ENCODE results near the gene ATG9A. TPM values are rescaled to one million over a fixed set of nuclear protein-coding genes. Genes with fewer than 3 reads are reported as not detected.

Gene ATG9A
- polyA plus RNA-seq, 1 donor from 2014 or later, result 26.2 TPM

DNA sequence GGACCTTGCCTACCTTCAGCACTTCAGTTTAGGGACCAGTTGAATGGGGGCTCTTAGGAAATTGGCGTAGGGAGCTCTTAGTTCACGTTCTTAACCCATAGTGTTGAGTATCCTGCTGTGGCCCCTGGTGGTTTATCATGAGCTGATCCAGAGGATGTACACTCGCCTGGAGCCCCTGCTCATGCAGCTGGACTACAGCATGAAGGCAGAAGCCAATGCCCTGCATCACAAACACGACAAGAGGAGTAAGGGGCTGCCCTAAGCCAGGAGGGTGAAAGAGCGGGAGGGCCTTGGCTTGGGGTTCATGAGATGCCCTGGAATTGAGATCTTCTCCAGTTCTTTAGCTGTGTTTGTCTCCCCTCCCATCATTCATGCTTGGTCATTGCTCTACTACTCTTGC is 48.5 kb downstream of the ATG9A start:
- Histone ChIP-seq H3K9me2 (ENCODE audit: insufficient read depth, low read length) (no peaks in the 10 kb centered on the region), H3K4me2 (ENCODE audit: low read length) (no peak overlapping the region), H3K9me3 (ENCODE audit: low read length) (no peaks in the 10 kb centered on the region), H3K79me2 (replicated peaks; ENCODE audit: insufficient read depth, low read length) (peaks cover 16% of the 10 kb centered on the region), H3K4me3 (ENCODE audit: low read length) (no peak overlapping the region), H3K27me3 (ENCODE audit: insufficient read depth, low read depth, low read length) (no peaks in the 10 kb centered on the region), H2AFZ (ENCODE audit: low read depth, low read length) (no peak overlapping the region), H3F3A (ENCODE audit: insufficient read depth, low read length, poor library complexity, severe bottlenecking) (peaks cover 3% of the 10 kb centered on the region), H4K20me1 (ENCODE audit: insufficient read depth) (no peaks in the 10 kb centered on the region), H3K9ac (ENCODE audit: low read length) (no peak overlapping the region), H3K36me3 (ENCODE audit: insufficient read depth, low read length) (peaks cover 6% of the 10 kb centered on the region), H3K27ac (ENCODE audit: low read length) (no peak overlapping the region)
- TF ChIP-seq MXI1 (conservative IDR thresholded peaks at IDR 0.05; ENCODE audit: poor library complexity, severe bottlenecking) (no peak), EP300 (conservative IDR thresholded peaks at IDR 0.05; ENCODE audit: poor library complexity, severe bottlenecking) (no peak), TAF1 (IDR thresholded peaks at IDR 0.05; ENCODE audit: low read depth) (no peak), EZH2 (IDR thresholded peaks at IDR 0.05; ENCODE audit: borderline replicate concordance, insufficient read depth, low read length, poor library complexity, severe bottlenecking) (no peak), CTCF (IDR thresholded peaks at IDR 0.05; ENCODE audit: poor library complexity, severe bottlenecking) (no peak), POLR2AphosphoS5 (IDR thresholded peaks at IDR 0.05) (no peak), RAD21 (conservative IDR thresholded peaks at IDR 0.05) (no peak), SMC3 (conservative IDR thresholded peaks at IDR 0.05; ENCODE audit: poor library complexity) (no peak), REST (IDR thresholded peaks at IDR 0.05; ENCODE audit: borderline replicate concordance) (no peak)

GRCh38 chr2:219179601-219180465 is 49.6 kb downstream of the ATG9A start:
- H3K79me2 ChIP-seq (replicated peaks; ENCODE audit: insufficient read depth, low read length), result peaks cover 18% of the 10 kb centered on the region
- peak overlapping the region; percentile 90 for H3K9ac ChIP-seq (ENCODE audit: low read length)
- H3K27me3 ChIP-seq (ENCODE audit: insufficient read depth, low read depth, low read length), result no peaks in the 10 kb centered on the region
- H2AFZ ChIP-seq (ENCODE audit: low read depth, low read length), result no peak overlapping the region
- H3K4me2 ChIP-seq (ENCODE audit: low read length), result peak overlapping the region; percentile 100
- H3K9me2 ChIP-seq (ENCODE audit: insufficient read depth, low read length), result no peaks in the 10 kb centered on the region
- no peak overlapping the region for H3K27ac ChIP-seq (ENCODE audit: low read length)
- no peak for TF ChIP-seq TAF1 (IDR thresholded peaks at IDR 0.05; ENCODE audit: low read depth)
- no peak for TF ChIP-seq REST (IDR thresholded peaks at IDR 0.05; ENCODE audit: borderline replicate concordance)
- no peak for TF ChIP-seq EP300 (conservative IDR thresholded peaks at IDR 0.05; ENCODE audit: poor library complexity, severe bottlenecking)
- no peak for TF ChIP-seq RAD21 (conservative IDR thresholded peaks at IDR 0.05)
- no peak for TF ChIP-seq POLR2AphosphoS5 (IDR thresholded peaks at IDR 0.05)
- no peak for TF ChIP-seq SMC3 (conservative IDR thresholded peaks at IDR 0.05; ENCODE audit: poor library complexity)
- TF ChIP-seq EZH2 (IDR thresholded peaks at IDR 0.05; ENCODE audit: borderline replicate concordance, insufficient read depth, low read length, poor library complexity, severe bottlenecking), result no peak
- no peaks in the 10 kb centered on the region for H4K20me1 ChIP-seq (ENCODE audit: insufficient read depth)
- peaks cover 3% of the 10 kb centered on the region for H3F3A ChIP-seq (ENCODE audit: insufficient read depth, low read length, poor library complexity, severe bottlenecking)
- peak overlapping the region; percentile 96 for H3K4me3 ChIP-seq (ENCODE audit: low read length)
- H3K9me3 ChIP-seq (ENCODE audit: low read length), result no peaks in the 10 kb centered on the region
- H3K36me3 ChIP-seq (ENCODE audit: insufficient read depth, low read length), result peaks cover 6% of the 10 kb centered on the region
